GM12878 (cell line): ENCODE results near the gene ADCY2.

Experiments
- MTA3 ChIP-seq: IDR thresholded peaks from 2 replicates; pipeline ENCODE4 v1.6.1; 2012; ENCODE audit warnings: low read length, inconsistent platforms, borderline replicate concordance
- NR2C2 ChIP-seq: IDR thresholded peaks from 2 replicates; pipeline ENCODE4 v1.6.1; 2011; ENCODE audit warnings: borderline replicate concordance, low read depth; ENCODE audit not compliant: control insufficient read depth, insufficient read length
- YY1 ChIP-seq: IDR thresholded peaks from 2 replicates; pipeline ENCODE4 v1.6.1; 2011; ENCODE audit warnings: low read depth, mild to moderate bottlenecking, low read length
- TF ChIP-seq, protein P1 (sequence below): fragments of 450-650 bp; IDR thresholded peaks from 2 replicates; pipeline ENCODE4 v1.6.1; 2017; ENCODE audit warnings: mild to moderate bottlenecking, moderate library complexity
- TF ChIP-seq, protein P2 (sequence below), 3 experiments: IDR thresholded peaks in 2 of 3; conservative IDR thresholded peaks in 1 of 3; 2 replicates each; pipeline ENCODE4 v1.5.1; 2011; ENCODE audit warnings: low read depth in 3 of 3, low read length in 3 of 3, mild to moderate bottlenecking in 3 of 3, control low read depth in 2 of 3, moderate library complexity in 2 of 3, inconsistent platforms in 1 of 3, mixed read lengths in 1 of 3; ENCODE audit not compliant: control insufficient read depth in 2 of 3, insufficient read depth in 1 of 3; ENCODE audit errors: extremely low read depth in 1 of 3

DNA sequence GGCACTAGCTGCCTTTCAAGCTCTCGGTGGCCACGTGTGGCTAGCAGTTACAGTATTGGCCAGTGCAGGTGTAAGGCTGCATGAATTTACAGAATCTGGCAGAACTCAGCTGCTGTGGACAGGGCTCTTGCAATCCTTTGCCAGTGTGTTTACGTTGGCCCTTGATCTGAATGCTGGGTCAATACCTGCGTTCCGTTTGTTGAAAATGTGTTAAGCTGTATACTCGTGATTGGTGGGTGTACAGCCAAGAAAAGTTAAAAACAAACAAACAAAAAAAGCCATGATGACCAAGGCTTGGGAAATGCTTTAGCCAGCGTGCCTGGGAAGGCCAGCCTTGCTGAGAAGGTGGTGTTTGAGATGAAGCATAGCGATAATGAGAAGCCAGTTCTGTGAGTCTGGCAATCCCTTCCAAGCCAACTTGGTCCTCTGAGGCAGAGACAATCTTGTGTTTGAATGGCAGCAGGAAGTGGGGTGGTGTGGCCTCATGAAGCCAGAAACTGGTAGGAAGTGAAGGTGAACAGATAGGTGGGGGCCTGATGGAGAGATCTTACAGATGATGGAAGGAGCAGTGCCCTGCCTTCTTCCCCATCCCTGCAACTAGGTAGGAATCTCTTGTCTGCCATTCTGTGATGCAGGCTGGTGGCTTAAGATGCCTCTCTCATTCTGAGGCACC, 455.8 kb downstream of the ADCY2 start:
- TF ChIP-seq MTA3: no peak
- no peak for TF ChIP-seq NR2C2
- no peak for TF ChIP-seq YY1
- TF ChIP-seq, protein P1, sequence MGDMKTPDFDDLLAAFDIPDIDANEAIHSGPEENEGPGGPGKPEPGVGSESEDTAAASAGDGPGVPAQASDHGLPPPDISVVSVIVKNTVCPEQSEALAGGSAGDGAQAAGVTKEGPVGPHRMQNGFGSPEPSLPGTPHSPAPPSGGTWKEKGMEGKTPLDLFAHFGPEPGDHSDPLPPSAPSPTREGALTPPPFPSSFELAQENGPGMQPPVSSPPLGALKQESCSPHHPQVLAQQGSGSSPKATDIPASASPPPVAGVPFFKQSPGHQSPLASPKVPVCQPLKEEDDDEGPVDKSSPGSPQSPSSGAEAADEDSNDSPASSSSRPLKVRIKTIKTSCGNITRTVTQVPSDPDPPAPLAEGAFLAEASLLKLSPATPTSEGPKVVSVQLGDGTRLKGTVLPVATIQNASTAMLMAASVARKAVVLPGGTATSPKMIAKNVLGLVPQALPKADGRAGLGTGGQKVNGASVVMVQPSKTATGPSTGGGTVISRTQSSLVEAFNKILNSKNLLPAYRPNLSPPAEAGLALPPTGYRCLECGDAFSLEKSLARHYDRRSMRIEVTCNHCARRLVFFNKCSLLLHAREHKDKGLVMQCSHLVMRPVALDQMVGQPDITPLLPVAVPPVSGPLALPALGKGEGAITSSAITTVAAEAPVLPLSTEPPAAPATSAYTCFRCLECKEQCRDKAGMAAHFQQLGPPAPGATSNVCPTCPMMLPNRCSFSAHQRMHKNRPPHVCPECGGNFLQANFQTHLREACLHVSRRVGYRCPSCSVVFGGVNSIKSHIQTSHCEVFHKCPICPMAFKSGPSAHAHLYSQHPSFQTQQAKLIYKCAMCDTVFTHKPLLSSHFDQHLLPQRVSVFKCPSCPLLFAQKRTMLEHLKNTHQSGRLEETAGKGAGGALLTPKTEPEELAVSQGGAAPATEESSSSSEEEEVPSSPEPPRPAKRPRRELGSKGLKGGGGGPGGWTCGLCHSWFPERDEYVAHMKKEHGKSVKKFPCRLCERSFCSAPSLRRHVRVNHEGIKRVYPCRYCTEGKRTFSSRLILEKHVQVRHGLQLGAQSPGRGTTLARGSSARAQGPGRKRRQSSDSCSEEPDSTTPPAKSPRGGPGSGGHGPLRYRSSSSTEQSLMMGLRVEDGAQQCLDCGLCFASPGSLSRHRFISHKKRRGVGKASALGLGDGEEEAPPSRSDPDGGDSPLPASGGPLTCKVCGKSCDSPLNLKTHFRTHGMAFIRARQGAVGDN: no peak
- TF ChIP-seq, protein P2, sequence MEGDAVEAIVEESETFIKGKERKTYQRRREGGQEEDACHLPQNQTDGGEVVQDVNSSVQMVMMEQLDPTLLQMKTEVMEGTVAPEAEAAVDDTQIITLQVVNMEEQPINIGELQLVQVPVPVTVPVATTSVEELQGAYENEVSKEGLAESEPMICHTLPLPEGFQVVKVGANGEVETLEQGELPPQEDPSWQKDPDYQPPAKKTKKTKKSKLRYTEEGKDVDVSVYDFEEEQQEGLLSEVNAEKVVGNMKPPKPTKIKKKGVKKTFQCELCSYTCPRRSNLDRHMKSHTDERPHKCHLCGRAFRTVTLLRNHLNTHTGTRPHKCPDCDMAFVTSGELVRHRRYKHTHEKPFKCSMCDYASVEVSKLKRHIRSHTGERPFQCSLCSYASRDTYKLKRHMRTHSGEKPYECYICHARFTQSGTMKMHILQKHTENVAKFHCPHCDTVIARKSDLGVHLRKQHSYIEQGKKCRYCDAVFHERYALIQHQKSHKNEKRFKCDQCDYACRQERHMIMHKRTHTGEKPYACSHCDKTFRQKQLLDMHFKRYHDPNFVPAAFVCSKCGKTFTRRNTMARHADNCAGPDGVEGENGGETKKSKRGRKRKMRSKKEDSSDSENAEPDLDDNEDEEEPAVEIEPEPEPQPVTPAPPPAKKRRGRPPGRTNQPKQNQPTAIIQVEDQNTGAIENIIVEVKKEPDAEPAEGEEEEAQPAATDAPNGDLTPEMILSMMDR (IDR thresholded peaks at IDR 0.05 in 2 of 3, conservative IDR thresholded peaks at IDR 0.05 in 1 of 3; ENCODE audit: control insufficient read depth in 2 of 3, extremely low read depth in 1 of 3, insufficient read depth in 1 of 3, low read depth in 3 of 3, low read length in 3 of 3): no peak
